Right lobe of liver (tissue), 6 donors: ENCODE data around the gene GPR15LG. TPM values are rescaled to one million over a fixed set of nuclear protein-coding genes. Genes with fewer than 3 reads are reported as not detected.

Experiments used
- ATAC-seq, 4 donors: fragments of 200-7000 bp; cut with Tn5 transposase; one replicate each; pipeline ENCODE4 v1.9.1; 2020; ENCODE audit warnings: mild to moderate bottlenecking in 4 of 4, moderate library complexity in 4 of 4
- DNase-seq, 3 donors: peaks; one replicate each; pipeline ENCODE4 v3.0.0-alpha.2; 2020
- H3K27ac ChIP-seq, 3 donors: fragments of 200-600 bp; one replicate each; pipeline ENCODE4 v1.8.0; 2022
- H3K27me3 ChIP-seq, 2 donors: fragments of 200-600 bp; one replicate each; pipeline ENCODE4 v1.8.0; 2022
- H3K36me3 ChIP-seq, 4 donors: fragments of 200-600 bp; sonication (generic) in 1 of 4; one replicate each; pipeline versions ENCODE4 v1.5.1 to v1.8.0; 2017 to 2022; ENCODE audit warnings: control low read depth in 1 of 4
- H3K4me1 ChIP-seq, 4 donors: fragments of 200-600 bp; sonication (generic) in 1 of 4; one replicate each; pipeline versions ENCODE4 v1.5.1 to v1.8.0; 2017 to 2022; ENCODE audit warnings: control low read depth in 1 of 4
- H3K4me3 ChIP-seq, 3 donors: fragments of 200-600 bp; one replicate each; pipeline ENCODE4 v1.8.0; 2022
- H3K9me3 ChIP-seq, 4 donors: fragments of 200-600 bp; sonication (generic) in 1 of 4; one replicate each; pipeline versions ENCODE4 v1.5.1 to v1.8.0; 2017 to 2022; ENCODE audit warnings: control low read depth in 1 of 4
- CTCF ChIP-seq, 4 donors: fragments of 200-600 bp in 3 of 4; fragments of 450-650 bp in 1 of 4; IDR thresholded peaks; one replicate each; pipeline versions ENCODE4 v1.5.1 to v1.8.0; 2016 to 2022; ENCODE audit warnings: antibody characterized with exemption in 4 of 4, mild to moderate bottlenecking in 2 of 4
- POLR2A ChIP-seq: fragments of 450-650 bp; IDR thresholded peaks from one replicate; pipeline ENCODE4 v1.6.1; 2017; ENCODE audit warnings: antibody characterized with exemption, mild to moderate bottlenecking
- whole genome bisulfite sequencing: methylation state at CpG from one replicate; pipeline ENCODE4 v1.1.6; 2018; ENCODE audit warnings: low coverage, low lambda C conversion rate; ENCODE audit not compliant: insufficient coverage; ENCODE audit errors: missing lambda C conversion rate; 5-methylcytosine and 5-hydroxymethylcytosine counted together
- intact Hi-C, 2 donors: fragments of 100-400 bp; cut with DNase I; formaldehyde crosslinking; loops; one replicate each; pipeline versions ENCODE4 v1.11.2 to v1.14.1; 2022
- total RNA-seq, 6 experiments: library from RNA; depleted of rRNA in 2 of 6; stranded (reverse); fragments of >200 nt in 2 of 6; fragmentation: NEBNext Ultra II Directional in 3 of 6; extraction: Animal tissue kit (Norgen Biotek cat#: 25700) in 3 of 6; gene quantifications; one replicate each; pipeline versions ENCODE4 v1.1.0 to v1.2.4, GENCODE V29; 2016 to 2023
- donor health status: DM: no; HTN: yes; CAD: no.
- donor health status: DM: no; HTN: no; CAD: no.
- donor health status: DM: no; HTN: no; CAD: no.
- donor health status: DM: no; HTN: yes; CAD: no.
- donor health status: DM: no; HTN: yes; CAD: no.

The GPR15LG gene
- total RNA-seq, 6 experiments from 2014 or later: not detected

GRCh38 chr10:84234479-84234878 is 60.9 kb downstream of the GPR15LG start:
- intact Hi-C loops: no loop called here
- no peak for ATAC-seq
- DNase-seq: no peak
- 75% methylated on average over 4 of the region's 4 CpGs for WGBS
- Histone ChIP-seq H3K9me3 (no peaks in the 10 kb centered on the region), H3K4me3 (no peak overlapping the region), H3K4me1 (no peaks in the 10 kb centered on the region), H3K27me3 (no peaks in the 10 kb centered on the region), H3K36me3 (no peaks in the 10 kb centered on the region), H3K27ac (no peak overlapping the region)
- no peak for TF ChIP-seq POLR2A
- TF ChIP-seq CTCF (IDR thresholded peaks at IDR 0.05): no peak

Other genes starting within 250 kb of the GPR15LG start
- 100 to 1,000 TPM; 133 to 231 (median 166) TPM for gene GHITM, start 34.3 kb upstream of the GPR15LG start, total RNA-seq
- under 1 TPM in 5 of 6 experiments, not detected in 1; 0.09 to 0.42 (median 0.19) TPM for gene CDHR1, start 20.7 kb downstream of the GPR15LG start, total RNA-seq
- not detected for gene LRIT2, start 51.7 kb downstream of the GPR15LG start, total RNA-seq
- not detected for gene LRIT1, start 67.7 kb downstream of the GPR15LG start, total RNA-seq
- not detected for gene RGR, start 71.3 kb downstream of the GPR15LG start, total RNA-seq
- gene CCSER2, start 154.8 kb downstream of the GPR15LG start, total RNA-seq: 10 to 100 TPM; 18.2 to 28.8 (median 25.9) TPM